ENCODE measurements around the gene PDZRN4. TPM values are rescaled to one million over a fixed set of nuclear protein-coding genes. Genes with fewer than 3 reads are reported as not detected.

The PDZRN4 gene
- total and polyA plus RNA-seq, 2 donors (not counting 3 experiments of a cell fraction or from before 2014, with no cell fraction given): not detected

- Histone ChIP-seq H3K27me3 (ENCODE audit: control insufficient read depth in 2 of 2, insufficient read depth in 2 of 2, low read length in 2 of 2) (no peaks in the 10 kb centered on the region), H3K79me2 (ENCODE audit: control insufficient read depth, insufficient read depth, low read length) (no peaks in the 10 kb centered on the region), H3K4me1 (ENCODE audit: control insufficient read depth, extremely low read depth, insufficient read depth, low read length) (no peaks in the 10 kb centered on the region), H3K36me3 (ENCODE audit: control insufficient read depth in 2 of 2, extremely low read depth in 1 of 2, insufficient read depth in 2 of 2, low read length in 2 of 2) (no peaks in the 10 kb centered on the region), H3K4me2 (ENCODE audit: insufficient read depth, low read length) (no peak overlapping the region), H3K9me1 (replicated peaks; ENCODE audit: control insufficient read depth, extremely low read depth, insufficient read depth, low read length) (no peaks in the 10 kb centered on the region), H3K4me3 (replicated peaks in 1 of 3; ENCODE audit: insufficient read depth in 1 of 3, low read depth in 1 of 3, low read length in 3 of 3) (no peak overlapping the region), H2AFZ (ENCODE audit: low read depth, low read length) (no peak overlapping the region), H4K20me1 (replicated peaks; ENCODE audit: control insufficient read depth, extremely low read depth, insufficient read depth, low read length) (no peaks in the 10 kb centered on the region), H3K9ac (replicated peaks; ENCODE audit: extremely low read depth, insufficient read depth, low read length) (no peak overlapping the region), H3K9me3 (replicated peaks; ENCODE audit: control insufficient read depth, insufficient read depth, low read length) (no peaks in the 10 kb centered on the region), H3K27ac (ENCODE audit: insufficient read depth, low read depth, low read length) (no peak overlapping the region)
- dilution Hi-C loops (cut with MboI; ENCODE audit: extremely low pct_ligation_motif_present, low sequenced_read_pairs) (no loop called here), intact Hi-C loops (cut with micrococcal nuclease) (no loop called here)
- no peak for TF ChIP-seq MYC (IDR thresholded peaks at IDR 0.05; ENCODE audit: low read depth, low read length)
- no peak for TF ChIP-seq GATA2 (IDR thresholded peaks at IDR 0.05; ENCODE audit: insufficient read depth, insufficient read length, low read depth, low read length)
- FAIRE-seq: no peak
- ChIA-PET POLR2A (no interaction called here), CTCF (no interaction called here)
- DNase-seq (ENCODE audit: low read depth, low spot score): no peak
- no TSS peak for BruUV-seq (replicated peaks)
Measured at GRCh38 chr12:41356181-41356580, 168.1 kb downstream of the PDZRN4 start.

DNA sequence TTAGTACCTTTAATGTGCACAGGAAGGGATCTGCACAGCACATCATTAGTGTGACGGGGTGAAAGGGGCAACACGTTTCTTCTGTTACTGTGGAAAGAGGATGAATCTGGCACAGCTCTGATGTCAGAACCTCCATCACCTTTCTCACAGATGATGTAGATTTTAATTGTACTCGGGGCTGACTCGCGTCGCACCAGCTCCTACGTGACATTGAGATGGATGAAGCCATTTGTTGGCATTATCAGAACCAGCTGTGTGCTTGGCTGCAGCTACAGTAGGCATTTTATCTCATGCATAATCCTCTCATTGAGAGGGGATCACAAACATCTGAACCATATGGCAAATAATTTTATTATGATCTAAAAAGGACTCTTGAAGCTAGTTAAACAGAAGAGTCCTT lies 173.6 kb downstream of the PDZRN4 start:
- Histone ChIP-seq H3K27me3 (ENCODE audit: control insufficient read depth in 2 of 2, insufficient read depth in 2 of 2, low read length in 2 of 2) (no peaks in the 10 kb centered on the region), H3K4me2 (ENCODE audit: insufficient read depth, low read length) (no peak overlapping the region), H3K4me1 (ENCODE audit: control insufficient read depth, extremely low read depth, insufficient read depth, low read length) (no peaks in the 10 kb centered on the region), H3K9me3 (replicated peaks; ENCODE audit: control insufficient read depth, insufficient read depth, low read length) (no peaks in the 10 kb centered on the region), H3K27ac (ENCODE audit: insufficient read depth, low read depth, low read length) (no peak overlapping the region), H4K20me1 (replicated peaks; ENCODE audit: control insufficient read depth, extremely low read depth, insufficient read depth, low read length) (no peaks in the 10 kb centered on the region), H3K4me3 (replicated peaks in 1 of 3; ENCODE audit: insufficient read depth in 1 of 3, low read depth in 1 of 3, low read length in 3 of 3) (no peak overlapping the region), H3K9me1 (replicated peaks; ENCODE audit: control insufficient read depth, extremely low read depth, insufficient read depth, low read length) (no peaks in the 10 kb centered on the region), H3K36me3 (ENCODE audit: control insufficient read depth in 2 of 2, extremely low read depth in 1 of 2, insufficient read depth in 2 of 2, low read length in 2 of 2) (no peaks in the 10 kb centered on the region), H2AFZ (ENCODE audit: low read depth, low read length) (no peak overlapping the region), H3K79me2 (ENCODE audit: control insufficient read depth, insufficient read depth, low read length) (no peaks in the 10 kb centered on the region), H3K9ac (replicated peaks; ENCODE audit: extremely low read depth, insufficient read depth, low read length) (no peak overlapping the region)
- intact Hi-C loops (cut with micrococcal nuclease) (loop anchor here (10.0 kb wide), 1 partner anchor 663 kb away; no protein-coding TSS in a partner anchor), dilution Hi-C loops (cut with MboI; ENCODE audit: extremely low pct_ligation_motif_present, low sequenced_read_pairs) (no loop called here)
- ChIA-PET POLR2A (no interaction called here), CTCF (no interaction called here)
- no peak for TF ChIP-seq POLR2AphosphoS5 (IDR thresholded peaks at IDR 0.05; ENCODE audit: insufficient read depth, low read depth, low read length)
- no peak for TF ChIP-seq JUN (IDR thresholded peaks at IDR 0.05; ENCODE audit: borderline replicate concordance, insufficient read depth, insufficient read length, low read depth)
- TF ChIP-seq, protein P1, sequence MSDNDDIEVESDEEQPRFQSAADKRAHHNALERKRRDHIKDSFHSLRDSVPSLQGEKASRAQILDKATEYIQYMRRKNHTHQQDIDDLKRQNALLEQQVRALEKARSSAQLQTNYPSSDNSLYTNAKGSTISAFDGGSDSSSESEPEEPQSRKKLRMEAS (IDR thresholded peaks at IDR 0.05; ENCODE audit: insufficient read depth, insufficient read length): no peak
- TF ChIP-seq MYC (IDR thresholded peaks at IDR 0.05; ENCODE audit: low read depth, low read length): no peak
- TF ChIP-seq FOS (IDR thresholded peaks at IDR 0.05; ENCODE audit: borderline replicate concordance, insufficient read depth, low read length): no peak
- no peak for TF ChIP-seq GATA2 (IDR thresholded peaks at IDR 0.05; ENCODE audit: insufficient read depth, insufficient read length, low read depth, low read length)
- TF ChIP-seq CTCF (IDR thresholded peaks at IDR 0.05; ENCODE audit: extremely low read depth in 1 of 2, insufficient read depth in 1 of 2, low read depth in 1 of 2, low read length in 2 of 2): no peak
- no peak for TF ChIP-seq POLR2A (IDR thresholded peaks at IDR 0.05; ENCODE audit: low read depth, low read length)
- no peak for TF ChIP-seq EZH2 (IDR thresholded peaks at IDR 0.05; ENCODE audit: borderline replicate concordance, low read depth, low read length, severe bottlenecking)
- BruUV-seq (replicated peaks): no TSS peak
- no peak for FAIRE-seq
- DNase-seq (ENCODE audit: low read depth, low spot score): no peak
